T-helper 9 cell (primary cell): ENCODE measurements around the gene HYCC2.
"Not testable (repeated sequence)": the region's sequence is repeated elsewhere in the genome, so short reads cannot be mapped to it uniquely, and the experiment has no call there.

Source experiments
- DNase-seq: peaks from one replicate; pipeline ENCODE4 v3.0.0-alpha.2; 2020

HYCC2 gene

DNA sequence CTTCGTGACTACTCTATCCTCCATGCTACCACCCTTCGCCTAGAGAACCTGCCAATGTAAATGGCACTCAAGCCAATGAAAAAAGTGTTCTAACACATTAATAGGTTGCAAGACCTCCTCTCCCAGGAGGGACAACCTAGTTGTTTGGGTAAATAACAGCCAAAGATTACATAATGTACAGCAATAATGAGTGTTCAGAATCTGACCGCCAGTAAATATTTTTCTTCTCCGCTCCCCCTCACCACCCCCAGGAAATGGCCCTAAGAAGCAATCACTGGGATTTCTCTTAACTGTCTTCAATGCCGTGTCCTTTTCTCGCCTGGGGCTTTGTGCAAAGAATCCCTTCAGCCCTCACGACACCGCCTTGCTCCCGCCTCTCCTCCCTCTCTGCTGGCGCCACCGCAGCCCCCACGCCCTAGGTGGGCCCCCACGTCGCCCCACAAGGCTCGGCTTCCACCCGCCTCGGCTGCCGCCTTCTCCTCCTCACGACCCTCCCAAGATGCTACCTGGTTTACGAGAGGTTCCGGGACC is 458 bp downstream of the HYCC2 start:
- no peak for DNase-seq

DNA sequence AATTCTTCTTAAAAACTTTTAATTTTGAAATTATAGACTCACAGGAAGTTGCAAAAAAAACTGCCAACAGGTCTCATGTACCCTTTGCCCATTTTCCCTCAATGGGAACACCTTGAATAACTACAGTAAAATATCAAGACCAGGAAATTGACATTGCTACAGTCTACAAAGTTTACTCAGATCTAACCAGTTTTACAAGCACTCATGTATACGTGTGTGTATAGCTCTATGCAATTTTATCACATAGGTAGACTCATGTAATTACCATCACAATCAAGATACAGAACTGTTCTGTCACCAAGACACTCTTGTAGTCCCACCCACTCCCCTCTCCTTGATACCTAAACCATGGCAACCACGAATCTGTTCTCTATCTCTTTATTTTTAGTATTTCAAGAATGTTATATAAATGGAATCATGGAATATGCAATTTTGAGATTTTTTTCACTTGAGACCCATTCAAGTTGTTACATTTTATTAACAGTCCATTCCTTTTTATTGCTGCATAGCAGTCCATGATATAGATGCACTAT is 6.6 kb downstream of the HYCC2 start:
- no peak for DNase-seq

DNA sequence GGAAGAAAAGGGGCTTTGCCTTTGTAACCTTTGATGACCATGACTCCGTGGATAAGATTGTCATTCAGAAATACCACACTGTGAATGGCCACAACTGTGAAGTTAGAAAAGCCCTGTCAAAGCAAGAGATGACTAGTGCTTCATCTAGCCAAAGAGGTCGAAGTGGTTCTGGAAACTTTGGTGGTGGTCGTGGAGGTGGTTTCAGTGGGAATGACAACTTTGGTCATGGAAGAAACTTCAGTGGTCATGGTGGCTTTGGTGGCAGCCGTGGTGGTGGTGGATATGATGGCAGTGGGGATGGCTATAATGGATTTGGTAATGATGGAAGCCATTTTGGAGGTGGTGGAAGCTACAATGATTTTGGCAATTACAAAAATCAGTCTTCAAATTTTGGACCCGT is 8.0 kb downstream of the HYCC2 start:
- DNase-seq = not testable (repeated sequence)

DNA sequence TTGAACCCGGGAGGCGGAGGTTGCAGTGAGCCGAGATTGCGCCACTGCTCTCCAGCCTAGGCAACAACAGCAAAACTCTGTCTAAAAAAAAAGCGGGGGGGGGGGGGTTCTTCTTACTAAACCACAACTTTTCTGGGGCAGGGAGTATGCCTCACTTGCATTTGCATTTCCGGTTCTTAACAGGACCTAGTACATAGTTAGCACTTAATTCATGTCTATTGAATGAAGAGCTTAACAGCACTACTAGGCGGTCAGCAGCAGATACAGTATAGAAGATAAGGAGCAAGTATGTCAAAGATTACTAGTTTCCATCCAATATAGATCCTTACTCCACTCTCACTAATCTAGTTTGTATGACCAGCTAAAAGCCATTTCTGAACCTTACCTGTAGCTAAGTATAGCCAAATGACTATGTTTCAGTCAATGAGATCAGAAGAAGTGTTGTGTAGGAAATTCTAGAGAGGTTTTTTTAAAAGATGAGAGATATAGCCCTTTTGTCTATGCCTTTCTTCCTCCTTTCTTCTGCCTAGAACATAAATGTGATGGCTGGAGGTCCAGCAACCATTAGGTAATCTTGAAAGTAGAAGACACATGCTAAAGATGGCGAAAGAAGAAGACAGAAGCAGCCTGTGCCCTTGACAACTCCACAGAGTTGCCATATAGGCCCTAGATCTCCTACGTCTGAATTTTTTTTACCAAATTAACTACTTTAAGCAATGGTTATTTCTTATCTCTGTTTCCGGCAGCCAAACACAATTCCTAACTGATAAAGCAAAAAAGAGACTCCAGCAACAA is 11.3 kb downstream of the HYCC2 start:
- DNase-seq = no peak

DNA sequence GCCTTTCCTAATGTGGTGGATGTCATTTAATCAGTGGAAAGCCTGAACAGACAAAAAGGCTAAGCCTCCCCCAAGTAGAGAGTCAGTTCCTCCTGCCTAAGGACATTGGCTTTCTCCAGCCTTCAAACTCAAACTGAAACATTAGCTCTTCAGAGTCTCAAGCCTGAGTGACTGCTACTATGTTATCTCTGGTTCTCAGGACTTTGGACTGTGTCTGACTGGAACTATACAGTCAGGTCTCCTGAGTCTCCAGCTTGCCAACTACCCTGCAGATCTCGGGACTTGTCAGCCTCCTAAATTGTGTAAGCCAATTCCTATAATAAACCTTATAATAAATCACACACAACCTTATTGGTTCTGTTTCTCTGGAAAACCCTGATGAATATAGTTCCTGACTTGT is 12.6 kb downstream of the HYCC2 start:
- no peak for DNase-seq

DNA sequence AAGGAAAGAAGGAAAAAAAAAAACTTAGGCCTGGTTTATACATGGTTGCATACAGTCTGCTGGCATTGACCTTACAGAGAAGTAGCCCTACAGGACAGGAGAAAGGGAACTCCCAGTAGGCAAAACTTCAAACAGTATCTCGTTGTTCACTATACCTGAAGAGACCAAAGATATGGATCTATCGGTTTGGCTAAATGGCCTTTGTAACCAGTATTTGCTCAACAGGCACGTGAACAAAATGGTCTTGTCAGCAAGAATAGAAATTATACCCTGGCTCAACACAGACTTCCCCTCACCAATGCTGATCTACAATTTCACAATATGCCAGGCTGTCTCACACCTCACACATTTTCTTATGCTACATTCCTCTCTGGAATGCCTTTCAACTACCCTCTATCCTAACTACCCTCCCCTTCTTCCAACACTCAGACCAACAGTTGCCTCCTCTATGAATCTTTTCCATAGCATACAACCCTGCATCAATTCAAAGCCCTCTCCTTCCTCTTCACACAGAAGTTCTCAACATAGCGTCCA is 13.7 kb downstream of the HYCC2 start:
- DNase-seq = no peak

DNA sequence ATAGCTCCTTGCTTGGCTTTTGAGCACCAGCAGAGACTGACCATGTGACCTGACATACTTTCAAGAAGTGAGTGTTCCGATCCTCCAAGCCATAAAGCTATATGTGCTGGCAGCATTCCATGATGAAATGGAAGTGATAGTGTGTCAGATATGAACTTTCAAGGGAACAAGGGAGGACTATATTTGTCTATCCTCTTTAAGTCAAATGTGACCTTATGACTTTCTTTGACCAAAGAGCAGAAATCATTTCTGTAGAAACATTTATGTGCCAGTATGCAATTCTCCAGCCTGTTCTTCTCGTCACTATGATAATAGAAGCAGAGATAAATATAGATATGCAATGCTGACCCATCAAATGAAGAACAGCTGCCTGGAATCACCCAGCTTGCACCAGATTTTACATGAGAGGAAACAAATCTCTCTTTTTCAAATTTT is 14.4 kb downstream of the HYCC2 start:
- no peak for DNase-seq

DNA sequence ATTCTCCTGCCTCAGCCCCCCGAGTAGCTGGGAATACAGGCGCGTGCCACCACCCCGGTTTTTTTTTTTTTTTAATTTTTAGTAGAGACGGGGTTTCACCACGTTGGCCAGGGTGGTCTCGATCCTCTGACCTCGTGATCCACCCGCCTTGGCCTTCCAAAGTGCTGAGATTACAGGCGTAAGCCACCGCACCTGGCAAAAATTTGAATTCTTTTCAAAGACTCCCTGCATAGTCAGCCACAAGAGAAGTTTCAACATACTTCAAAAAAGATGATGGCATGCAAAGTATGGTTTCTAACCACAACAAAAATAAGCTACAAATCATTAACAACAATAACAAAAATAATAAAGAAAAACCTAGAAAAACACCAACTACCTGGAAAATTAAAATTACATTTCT is 22.0 kb downstream of the HYCC2 start:
- DNase-seq = no peak

DNA sequence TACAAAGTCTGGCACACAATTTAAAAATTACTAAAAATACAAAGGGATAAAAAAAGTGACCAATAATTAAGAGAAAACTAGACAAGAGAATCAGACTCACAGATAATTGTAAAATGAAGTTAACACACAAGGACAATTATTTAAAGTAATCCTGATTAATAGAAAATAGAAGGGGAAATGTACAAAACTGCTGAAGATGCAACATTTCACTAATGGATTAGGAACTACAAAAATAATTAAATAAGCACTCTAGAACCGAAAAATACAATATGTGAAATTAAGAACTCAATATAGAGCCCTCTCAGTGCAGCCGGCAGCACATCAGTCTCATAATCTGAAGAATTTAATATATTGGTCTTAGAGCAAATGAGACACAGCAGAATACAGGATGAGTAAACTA is 24.6 kb downstream of the HYCC2 start:
- DNase-seq = no peak

DNA sequence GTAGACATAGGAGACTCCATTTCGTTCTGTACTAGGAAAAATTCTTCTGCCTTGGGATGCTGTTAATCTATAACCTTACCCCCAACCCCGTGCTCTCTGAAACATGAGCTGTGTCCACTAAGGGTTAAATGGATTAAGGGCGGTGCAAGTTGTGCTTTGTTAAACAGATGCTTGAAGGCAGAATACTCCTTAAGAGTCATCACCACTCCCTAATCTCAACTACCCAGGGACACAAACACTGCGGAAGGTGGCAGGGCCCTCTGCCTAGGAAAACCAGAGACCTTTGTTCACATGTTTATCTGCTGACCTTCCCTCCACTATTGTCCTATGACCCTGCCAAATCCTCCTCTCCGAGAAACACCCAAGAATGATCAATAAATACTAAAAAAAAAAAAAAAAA is 28.4 kb downstream of the HYCC2 start:
- DNase-seq = not testable (repeated sequence)

DNA sequence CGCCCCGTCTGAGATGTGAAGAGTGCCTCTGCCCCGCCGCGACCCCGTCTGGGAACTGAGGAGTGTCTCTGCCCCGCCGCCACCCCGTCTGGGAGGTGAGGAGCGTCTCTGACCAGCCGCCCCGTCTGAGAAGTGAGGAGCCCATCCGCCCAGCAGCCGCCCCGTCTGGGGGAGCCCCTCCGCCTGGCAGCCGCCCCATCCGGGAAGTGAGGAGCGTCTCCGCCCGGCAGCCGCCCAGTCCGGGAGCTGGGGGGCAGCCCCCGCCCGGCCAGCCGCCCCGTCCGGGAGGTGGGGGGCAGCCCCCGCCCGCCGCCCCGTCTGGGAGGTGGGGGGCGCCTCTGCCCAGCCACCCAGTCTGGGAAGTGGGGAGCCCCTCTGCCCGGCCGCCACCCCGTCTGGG is 29.0 kb downstream of the HYCC2 start:
- DNase-seq = not testable (repeated sequence)

DNA sequence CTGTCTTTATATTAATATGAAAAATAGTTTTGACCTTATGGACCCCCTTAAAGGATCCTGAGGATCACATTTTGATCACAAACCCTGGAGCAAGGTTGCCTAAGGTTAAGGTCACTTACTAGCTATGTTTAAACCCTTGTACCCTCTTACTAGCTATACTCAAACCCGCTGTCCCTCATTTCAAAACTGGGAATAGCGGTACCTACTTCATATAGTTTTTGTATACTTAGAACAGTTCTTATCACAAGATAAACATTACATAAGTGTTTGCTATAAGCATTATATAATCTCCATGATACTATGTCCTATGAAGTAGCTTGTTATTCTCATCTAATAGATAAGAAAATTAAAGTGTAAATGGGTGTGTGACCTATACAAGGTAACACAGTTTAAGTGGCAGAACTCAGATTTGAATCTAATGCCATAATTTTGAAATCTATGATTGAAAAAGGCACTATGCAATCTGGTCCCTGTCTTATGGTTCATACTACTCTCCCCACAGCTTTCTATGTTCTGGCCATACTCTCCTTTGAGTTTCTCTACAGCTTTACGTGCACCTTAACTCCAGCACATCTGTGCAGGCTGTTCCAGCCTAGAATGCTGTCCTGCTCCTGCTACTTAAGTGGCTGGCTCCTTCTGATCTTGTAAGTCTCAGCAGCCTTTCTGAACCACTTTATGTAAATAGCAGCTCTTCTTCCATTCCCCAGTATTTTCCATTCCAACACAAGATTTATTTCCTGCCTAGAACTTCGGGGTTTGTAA is 30.4 kb downstream of the HYCC2 start:
- DNase-seq = no peak

DNA sequence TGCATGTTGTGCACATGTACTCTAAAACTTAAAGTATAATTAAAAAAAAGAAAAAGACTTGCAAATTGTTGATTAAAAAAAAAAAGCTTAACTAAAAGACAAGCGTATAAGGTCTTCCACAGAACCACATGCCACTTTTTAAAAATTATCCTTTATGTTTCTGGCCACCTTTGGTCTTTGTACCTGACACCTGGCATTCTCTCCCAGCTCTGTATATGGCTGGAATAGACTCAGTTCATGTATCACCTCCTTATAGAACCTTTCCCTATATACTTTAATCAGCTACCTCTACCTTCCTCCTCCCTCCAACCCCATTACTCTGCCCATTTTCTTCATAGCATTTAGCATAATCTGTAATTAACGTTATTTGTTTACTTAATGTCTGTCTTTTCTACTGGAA is 32.6 kb downstream of the HYCC2 start:
- DNase-seq = no peak

DNA sequence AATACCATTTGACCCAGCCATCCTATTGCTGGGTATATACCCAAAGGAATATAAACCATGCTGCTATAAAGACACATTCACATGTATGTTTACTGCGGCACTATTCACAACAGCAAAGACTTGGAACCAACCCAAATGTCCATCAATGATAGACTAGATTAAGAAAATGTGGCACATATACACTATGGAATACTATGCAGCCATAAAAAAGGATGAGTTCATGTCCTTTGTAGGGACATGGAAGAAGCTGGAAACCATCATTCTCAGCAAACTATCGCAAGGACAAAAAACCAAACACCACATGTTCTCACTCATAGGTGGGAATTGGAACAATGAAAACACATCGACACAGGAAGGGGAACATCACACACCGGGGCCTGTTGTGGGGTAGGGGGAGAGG is 33.1 kb downstream of the HYCC2 start:
- not testable (repeated sequence) for DNase-seq

DNA sequence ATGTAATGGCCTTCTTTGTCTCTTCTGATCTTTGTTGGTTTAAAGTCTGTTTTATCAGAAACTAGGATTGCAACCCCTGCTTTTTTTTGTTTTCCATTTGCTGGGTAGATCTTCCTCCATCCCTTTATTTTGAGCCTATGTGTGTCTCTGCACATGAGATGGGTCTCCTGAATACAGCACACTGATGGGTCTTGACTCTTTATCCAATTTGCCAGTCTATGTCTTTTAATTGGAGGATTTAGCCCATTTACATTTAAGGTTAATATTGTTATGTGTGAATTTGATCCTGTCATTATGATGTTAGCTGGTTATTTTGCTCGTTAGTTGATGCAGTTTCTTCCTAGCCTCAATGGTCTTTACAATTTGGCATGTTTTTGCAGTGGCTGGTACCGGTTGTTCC is 37.1 kb downstream of the HYCC2 start:
- not testable (repeated sequence) for DNase-seq

DNA sequence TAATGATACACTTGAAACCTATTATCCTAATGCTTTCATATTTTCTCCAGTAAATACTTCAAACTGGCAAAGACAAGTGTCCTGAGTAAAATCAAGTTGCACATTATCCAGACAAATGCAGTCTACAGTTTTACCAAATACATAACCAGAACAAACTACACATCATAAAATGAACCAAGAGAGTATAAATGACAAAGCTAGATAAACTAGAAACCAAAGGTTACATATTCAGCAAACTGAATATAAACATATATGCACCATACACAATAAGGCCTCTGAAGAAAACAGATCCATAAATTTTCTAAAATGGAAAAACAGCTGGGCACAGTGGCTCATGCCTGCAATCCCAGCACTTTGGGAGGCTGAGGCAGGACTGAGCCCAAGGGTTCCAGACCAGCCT is 47.0 kb downstream of the HYCC2 start:
- no peak for DNase-seq

DNA sequence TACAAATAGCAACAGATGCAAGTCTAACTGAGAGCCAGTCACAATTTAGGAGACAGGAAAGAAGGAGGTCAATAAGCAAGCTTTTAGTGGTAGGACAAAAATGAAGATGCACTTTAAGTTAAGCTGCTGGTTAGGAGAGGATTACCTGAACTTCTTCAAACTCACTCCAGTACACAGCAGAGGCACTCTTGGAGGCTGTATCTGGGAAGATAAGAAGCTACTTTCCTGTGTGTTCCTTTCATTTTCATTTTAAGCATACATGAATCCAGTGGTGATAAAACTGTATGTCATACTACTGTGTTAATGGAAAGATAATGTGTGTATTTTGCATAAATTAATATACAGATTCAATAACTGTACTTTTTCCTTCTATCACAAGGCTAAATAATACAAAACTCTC is 49.6 kb downstream of the HYCC2 start:
- no peak for DNase-seq
